ENCODE data around the gene NRIP2.

- TF ChIP-seq EZH2 (IDR thresholded peaks at IDR 0.05; ENCODE audit: borderline replicate concordance, low read length) (no peak), CTCF (conservative IDR thresholded peaks at IDR 0.05 in 1 of 2, IDR thresholded peaks at IDR 0.05 in 1 of 2; ENCODE audit: extremely low read depth in 1 of 2, insufficient read depth in 1 of 2, low read depth in 1 of 2, low read length in 2 of 2) (no peak)
Observed at GRCh38 chr12:2820432-2820831, 14.4 kb downstream of the NRIP2 start.

All from mammary epithelial cell (primary cell).